ENCODE data around the gene PCDHAC2.

The PCDHAC2 gene

DNA sequence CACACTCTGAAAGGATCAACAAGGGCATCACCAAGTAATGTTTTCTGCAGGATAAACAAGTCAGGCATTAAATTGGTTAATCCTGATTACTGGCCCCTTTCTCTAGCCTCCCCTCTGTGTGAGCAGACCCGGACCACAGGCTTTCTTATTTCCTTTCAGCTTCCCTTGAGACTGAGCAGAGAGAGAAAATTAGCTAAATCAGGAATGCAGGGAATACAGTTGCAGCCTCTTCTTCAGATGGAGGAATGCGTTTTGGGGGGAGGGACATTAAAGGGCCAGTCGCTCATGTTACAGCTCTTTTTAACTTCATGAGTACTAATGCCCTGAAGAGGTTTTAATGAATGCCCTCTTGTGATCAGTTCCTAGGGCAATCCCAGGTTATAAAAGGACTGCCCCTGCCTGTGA is 19.8 kb downstream of the PCDHAC2 start:
- DNase-seq (ENCODE audit: low read depth in 2 of 2): no peak

DNA sequence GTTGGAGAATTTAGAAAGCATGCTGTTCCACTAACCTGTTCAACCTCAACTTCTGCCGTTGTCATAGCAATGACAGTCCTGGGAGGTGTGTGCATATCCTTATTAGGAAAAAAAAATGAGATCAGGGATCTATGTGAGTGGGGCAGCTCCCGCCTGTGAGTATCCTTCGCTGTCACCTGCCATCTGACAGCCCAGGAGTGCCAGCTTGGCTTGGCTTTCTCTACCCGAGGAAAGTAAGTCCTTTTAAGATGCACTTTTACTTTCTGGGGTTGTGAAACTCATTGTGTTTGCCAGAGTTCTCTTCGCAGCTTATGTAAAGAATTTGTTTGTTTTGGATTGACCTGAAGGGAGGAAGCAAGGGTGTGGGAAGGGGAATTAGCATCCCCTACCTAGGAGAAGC is 21.8 kb downstream of the PCDHAC2 start:
- DNase-seq (ENCODE audit: low read depth in 2 of 2): no peak

DNA sequence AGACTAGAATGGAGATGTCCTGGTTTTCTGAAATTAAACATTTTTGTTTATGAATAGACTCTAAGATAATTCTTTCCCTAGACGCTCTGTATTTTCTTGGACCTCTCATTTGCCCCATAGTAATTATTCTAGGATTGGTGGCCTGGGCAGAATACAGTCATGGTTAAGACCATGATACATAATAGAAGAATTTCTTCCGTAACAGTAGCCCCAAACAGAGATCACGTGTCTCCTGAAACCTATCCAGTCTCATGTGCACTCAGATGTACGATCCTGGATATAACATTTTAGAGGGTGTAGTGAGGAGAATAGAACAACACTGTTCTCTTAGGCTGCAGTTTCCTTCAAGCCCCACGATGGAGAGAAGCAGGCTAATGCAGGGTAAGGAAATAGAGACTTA is 22.3 kb downstream of the PCDHAC2 start:
- no peak for DNase-seq (ENCODE audit: low read depth in 2 of 2)

DNA sequence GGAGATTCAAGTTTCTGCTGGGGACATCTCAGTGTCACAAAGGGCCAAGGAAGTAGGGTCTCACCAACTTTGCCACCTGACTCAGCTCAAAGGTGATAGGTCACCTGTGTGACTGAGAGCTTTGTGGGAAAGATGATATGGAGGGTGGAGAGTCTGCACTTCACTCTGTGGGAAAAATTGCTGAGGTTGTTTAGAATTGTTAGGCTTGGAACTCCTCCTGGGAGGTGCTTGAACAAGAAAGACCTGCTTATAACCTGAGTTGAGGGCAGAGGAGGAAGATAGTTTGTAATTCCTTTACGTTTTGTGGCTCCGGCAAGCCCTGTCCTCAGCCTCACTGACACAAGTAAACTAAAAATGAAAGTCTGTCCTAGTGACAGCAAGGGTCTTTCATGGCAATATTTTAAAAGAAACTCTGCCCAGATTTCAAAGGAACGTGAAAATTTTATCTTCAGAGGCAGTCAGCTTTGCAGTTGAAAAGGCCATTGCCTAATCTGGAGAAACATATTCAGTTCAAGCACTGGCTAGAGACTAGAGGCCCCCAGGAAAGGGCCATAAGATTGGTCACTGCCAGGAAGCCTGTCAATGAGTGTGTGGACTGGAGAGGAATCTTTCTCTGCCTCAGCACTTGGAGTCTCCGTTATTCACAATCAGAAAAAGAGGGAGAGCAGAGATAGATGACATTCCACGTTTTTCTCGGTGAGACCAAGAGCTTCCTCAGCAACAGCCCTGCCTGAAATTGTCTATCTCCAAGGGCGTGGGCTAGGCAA is 23.2 kb downstream of the PCDHAC2 start:
- no peak for DNase-seq (ENCODE audit: low read depth in 2 of 2)

DNA sequence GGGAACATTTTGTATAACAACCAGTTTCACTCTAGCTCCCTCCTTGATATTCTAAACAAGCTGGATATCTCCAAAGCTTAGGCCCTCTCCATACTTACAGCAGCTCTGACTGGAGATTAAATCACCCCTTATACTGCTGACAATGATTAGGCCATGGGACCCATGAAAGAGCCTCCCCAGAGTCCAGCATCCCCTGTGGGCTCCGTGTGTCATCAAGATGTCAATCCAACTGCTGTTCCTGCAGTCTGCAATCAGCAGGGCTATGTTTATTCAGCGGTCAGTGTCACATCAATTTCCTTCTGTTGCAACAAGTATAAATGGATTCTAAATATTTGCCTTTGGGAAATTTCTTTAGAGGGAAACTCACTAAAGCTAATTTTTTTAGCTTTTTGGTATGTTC is 26.6 kb downstream of the PCDHAC2 start:
- no peak for DNase-seq (ENCODE audit: low read depth in 2 of 2)

DNA sequence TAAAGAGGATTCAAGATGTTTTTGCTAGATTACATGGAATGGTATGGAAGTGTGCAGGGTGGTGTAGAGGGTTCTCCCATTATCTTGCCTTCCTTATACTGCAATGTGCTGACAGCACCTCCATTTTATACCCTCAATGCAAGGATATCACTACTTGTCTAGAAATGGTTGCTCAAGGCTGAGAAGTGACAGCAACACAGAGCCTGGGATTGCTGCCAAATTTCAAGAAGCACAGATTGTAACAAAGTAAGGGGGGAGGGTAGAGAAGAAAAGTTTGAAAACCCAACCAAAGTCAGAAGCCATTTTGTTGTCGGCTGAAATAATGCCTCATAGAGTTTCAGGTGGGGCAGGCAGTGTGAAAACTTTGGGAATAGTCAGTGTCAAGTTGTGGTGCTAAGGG is 29.8 kb downstream of the PCDHAC2 start:
- DNase-seq (ENCODE audit: low read depth in 2 of 2): no peak

DNA sequence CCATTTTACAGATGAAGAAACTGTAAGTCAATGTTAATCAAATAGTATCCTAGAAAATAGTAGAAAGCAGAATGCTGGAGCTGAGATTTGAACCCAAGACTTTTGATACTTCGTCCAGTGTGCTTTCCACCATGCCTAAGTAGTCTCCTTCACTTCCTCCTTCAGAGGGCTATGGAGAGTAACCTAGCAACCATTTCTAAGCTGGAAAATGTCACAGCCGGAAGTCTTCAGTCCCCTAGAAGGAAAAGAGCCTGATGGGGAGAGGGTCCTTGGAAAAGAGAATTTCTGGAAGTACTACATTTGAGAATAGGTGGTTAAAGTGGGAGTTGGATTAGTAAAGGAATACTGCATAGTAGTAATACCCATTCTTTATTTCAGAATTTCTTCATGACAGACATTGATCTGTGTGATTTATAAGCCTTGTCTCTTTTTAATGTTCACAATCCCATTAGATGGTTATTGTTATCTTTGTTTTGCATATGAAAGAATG is 32.7 kb downstream of the PCDHAC2 start:
- no peak for DNase-seq (ENCODE audit: low read depth in 2 of 2)

DNA sequence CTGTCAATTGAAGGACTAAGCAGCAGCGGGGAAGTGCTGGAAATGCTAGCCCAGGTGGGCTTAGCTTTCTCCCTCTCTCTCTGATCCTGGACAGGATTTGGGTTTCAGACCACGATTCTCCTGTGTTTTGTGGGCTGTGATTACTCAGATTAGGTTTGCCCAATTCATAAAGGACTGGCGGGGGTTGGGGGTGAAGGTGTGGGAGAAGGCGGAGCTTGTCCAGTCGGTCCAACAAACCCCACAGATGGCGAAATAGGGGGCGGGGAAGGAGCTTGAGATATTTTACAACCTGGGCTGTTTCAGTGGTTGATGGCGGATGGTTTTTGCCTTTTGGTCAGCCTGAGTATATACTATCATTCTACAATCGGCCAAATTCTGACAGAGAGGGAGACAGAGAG is 35.2 kb downstream of the PCDHAC2 start:
- DNase-seq (ENCODE audit: low read depth in 2 of 2): no peak

DNA sequence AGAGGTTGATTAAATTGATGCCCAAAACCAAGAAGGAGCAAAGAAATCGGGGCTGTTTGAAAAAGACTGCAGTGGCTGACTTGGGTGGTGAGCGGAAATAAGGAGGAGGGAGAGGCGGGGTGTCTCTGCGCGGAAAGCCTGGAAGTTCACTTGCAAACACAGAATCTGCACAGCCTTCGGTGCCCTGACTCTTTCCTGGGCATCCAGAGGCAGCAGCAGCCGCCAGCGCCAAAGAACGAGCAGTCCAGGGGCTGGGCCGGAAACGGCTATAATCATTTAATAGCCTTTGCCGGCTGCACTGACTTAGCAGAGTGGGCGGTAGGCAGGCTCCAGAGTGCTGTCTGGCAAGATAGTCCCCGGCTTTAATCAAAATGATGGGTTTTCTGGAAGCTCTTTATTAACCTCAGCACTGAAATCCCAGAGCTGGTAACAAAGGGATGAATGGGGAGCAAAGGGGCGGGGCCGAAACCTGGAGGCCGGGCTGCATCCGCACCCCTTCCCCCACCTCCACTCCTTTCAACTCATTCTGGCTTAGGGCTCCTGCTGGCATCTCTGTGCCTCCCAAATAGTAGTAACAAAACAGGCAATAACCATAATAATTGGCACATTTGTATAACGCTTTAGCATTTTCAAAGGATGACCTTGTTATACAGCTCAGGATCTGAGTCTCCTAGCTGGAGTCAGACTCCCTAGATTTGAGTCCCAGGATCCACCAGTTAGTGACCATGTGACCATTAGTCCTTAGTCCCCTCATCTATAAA is 35.7 kb downstream of the PCDHAC2 start:
- no peak for DNase-seq (ENCODE audit: low read depth in 2 of 2)

DNA sequence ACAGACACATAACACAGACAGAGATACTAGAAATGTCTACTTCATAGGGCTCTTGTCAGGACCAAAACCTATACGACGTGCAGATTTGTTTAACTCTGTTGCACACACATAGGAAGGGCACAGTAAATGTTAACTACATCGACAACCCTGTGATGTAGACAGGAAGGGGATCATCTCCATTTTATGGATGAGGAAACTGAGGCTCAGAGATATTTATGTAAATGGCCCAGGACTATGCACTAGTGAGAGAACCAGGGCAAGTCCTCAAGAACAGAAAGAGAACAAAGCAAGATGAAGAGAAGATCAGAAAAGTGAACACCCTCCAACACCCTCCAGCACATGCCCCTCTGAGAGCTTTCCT is 36.3 kb downstream of the PCDHAC2 start:
- DNase-seq (ENCODE audit: low read depth in 2 of 2): no peak

DNA sequence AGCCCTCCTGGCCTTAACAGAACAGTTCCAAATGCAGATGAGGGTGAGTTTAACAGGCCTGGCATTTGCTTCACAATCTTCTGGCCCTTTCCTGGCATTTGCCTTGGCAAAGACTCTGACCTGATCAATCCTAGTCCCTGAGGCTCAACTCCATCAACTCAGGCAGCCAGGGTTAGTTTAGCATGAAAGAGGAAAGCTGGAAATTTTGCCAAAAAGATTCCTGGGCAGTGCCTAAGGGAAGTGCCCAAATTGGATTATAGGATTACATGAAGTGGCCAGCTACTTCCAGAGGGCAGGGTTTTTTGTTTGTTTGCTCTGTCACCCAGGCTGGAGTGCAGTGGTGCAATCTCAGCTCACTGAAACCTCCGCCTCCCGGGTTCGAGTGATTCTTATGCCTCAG is 36.8 kb downstream of the PCDHAC2 start:
- no peak for DNase-seq (ENCODE audit: low read depth in 2 of 2)

DNA sequence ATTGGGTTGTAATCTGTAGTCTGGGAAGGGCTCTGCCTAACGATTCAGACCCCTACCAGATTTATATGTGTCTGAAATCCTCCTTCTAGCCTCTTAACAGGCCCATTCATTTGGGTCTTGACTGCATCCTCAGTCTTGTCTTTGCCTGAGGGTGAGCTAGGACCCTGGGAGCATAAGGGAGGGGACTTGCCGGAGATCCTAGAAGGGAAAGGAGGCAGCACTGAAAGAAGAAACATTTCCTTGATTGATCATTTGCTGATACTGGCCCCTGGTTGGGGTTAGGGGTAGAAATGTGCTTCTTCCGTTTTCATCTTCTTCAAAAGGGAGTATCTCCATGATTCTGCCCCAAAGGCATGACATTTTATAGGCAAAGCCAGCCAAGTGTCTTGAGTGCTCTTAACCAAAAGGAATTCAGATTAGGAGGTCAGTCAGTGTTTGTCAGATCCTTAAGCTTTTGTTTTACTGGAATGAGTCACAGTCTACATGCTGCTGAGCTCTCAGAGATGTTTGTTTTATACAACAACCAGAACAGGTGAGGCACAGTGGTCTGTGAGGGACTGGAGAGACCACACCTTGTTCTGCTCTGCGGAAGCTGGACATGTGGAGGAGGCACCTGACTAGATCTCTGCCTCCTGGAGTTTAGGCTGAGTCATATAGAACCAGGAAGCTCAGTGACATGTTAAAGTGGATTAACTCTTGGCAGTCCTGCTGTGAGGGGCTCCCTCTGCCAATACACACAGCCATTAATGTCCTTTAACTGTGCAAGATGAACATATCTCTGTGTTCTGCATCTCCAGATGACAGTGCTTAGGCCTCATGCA is 37.7 kb downstream of the PCDHAC2 start:
- no peak for DNase-seq (ENCODE audit: low read depth in 2 of 2)

DNA sequence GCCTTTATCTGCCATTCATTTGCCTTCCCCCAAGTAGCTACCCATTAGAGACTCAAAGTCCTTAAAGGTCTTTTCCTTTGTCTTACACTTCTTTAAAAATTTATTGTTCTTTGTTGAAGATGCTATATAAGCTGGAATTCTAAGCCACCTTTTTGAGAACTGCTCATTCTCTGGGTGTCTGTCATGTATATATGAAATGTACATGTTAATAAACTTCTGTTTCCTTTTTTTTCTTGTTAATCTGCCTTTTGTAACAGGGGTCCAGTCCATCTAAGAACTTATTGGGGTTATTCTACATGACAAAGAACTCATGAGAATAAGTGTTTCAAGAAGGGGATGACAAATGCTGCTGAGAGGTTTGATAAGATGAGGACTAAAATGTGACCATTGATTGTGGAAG is 41.5 kb downstream of the PCDHAC2 start:
- DNase-seq (ENCODE audit: low read depth in 2 of 2): no peak

DNA sequence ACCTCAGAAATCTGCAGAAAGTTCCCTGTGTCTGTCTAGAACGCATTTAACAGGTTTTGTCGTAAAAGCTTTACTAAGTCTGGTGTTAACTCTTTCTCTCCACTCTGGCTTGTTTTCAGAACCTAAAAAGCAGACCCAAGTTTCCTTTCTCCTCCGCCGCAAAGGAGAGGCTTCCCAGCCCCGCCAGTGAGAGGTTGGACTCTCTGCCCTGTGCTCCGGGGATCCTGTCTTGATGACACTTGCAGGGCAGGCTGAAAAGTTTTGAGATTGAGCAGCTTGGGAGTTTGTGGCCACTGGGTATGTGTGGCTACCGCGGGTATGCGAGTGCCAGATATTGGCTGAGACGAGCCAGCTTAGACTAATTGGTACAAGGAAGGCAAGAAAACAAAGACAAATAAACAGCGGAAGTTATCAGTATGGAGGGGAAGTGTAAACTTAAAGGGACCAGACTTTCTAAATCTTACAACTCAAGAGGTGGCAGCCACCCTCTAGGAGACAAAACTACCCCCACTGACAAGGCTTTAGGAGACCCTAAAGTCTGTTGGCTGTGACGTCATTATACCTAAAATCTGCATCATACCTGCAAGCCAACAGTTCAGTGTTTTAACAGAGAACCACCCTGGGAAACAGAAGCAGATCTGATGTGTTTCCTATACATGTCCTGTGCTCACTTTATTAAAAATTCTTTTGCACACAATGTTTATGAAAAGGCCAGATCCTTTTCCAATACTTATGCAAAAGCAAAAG is 43.9 kb downstream of the PCDHAC2 start:
- DNase-seq (ENCODE audit: low read depth in 2 of 2): no peak

DNA sequence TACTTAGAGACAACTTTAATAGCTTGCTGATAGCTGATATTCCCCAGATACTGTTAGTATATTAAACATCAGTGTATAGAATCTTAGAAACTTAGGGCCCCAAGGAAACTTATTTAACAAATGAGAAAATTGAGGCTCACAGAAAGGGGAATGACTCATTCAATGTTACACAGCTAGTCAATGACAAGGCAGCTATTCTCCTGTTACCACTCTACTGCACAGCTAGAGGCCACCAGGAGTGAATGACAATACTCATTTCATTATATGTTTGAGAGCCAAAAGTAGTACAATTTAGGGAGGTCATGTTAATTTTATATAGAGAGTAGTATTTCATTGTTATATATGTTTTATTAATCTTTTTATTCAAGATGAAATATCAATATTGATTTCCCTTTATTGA is 51.7 kb downstream of the PCDHAC2 start:
- no peak for DNase-seq (ENCODE audit: low read depth in 2 of 2)
